Osteocyte (in vitro differentiated cells): ENCODE data around the gene MUC5B. TPM values are rescaled to one million over a fixed set of nuclear protein-coding genes. Genes with fewer than 3 reads are reported as not detected.

ENCODE experiments used
- DNase-seq: peaks from one replicate; pipeline ENCODE4 v3.0.0; 2021; ENCODE audit warnings: mixed read lengths; ENCODE audit not compliant: unreplicated experiment; ENCODE audit errors: extremely low spot score
- H3K27ac Mint-ChIP-seq: one replicate; pipeline ENCODE4 v1.8.0; 2021; ENCODE audit warnings: mild to moderate bottlenecking, mixed read lengths; ENCODE audit not compliant: unreplicated experiment
- H3K27me3 Mint-ChIP-seq: one replicate; pipeline ENCODE4 v1.8.0; 2021; ENCODE audit warnings: mixed read lengths; ENCODE audit not compliant: unreplicated experiment
- H3K36me3 Mint-ChIP-seq: one replicate; pipeline ENCODE4 v1.8.0; 2021; ENCODE audit warnings: mixed read lengths; ENCODE audit not compliant: unreplicated experiment
- H3K4me1 Mint-ChIP-seq: one replicate; pipeline ENCODE4 v1.8.0; 2021; ENCODE audit warnings: mixed read lengths; ENCODE audit not compliant: unreplicated experiment
- H3K4me3 Mint-ChIP-seq: one replicate; pipeline ENCODE4 v1.8.0; 2021; ENCODE audit warnings: mild to moderate bottlenecking, moderate library complexity, mixed read lengths; ENCODE audit not compliant: unreplicated experiment
- H3K9me3 Mint-ChIP-seq: one replicate; pipeline ENCODE4 v1.8.0; 2021; ENCODE audit warnings: mixed read lengths; ENCODE audit not compliant: unreplicated experiment
- CTCF ChIP-seq: fragments of 200-600 bp; sonication (generic); IDR thresholded peaks from 2 replicates; pipeline ENCODE4 v1.5.0; 2021; ENCODE audit warnings: antibody characterized with exemption, mild to moderate bottlenecking, moderate library complexity
- total RNA-seq: library from RNA; stranded (reverse); gene quantifications from 2 replicates; pipeline ENCODE4 v1.2.1, GENCODE V29; 2021

MUC5B gene
- total RNA-seq, 1 donor from 2014 or later = not detected

- peaks cover 5% of the 10 kb centered on the region for H3K36me3 Mint-ChIP-seq
- DNase-seq = peak; percentile 80
- no peak overlapping the region for H3K27ac Mint-ChIP-seq
- no peaks in the 10 kb centered on the region for H3K9me3 Mint-ChIP-seq
- H3K4me1 Mint-ChIP-seq = peaks cover 14% of the 10 kb centered on the region
- no peaks in the 10 kb centered on the region for H3K27me3 Mint-ChIP-seq
- TF ChIP-seq CTCF = no peak
- H3K4me3 Mint-ChIP-seq = no peak overlapping the region
Measured at GRCh38 chr11:1297011-1297575, 74.2 kb downstream of the MUC5B start.

GRCh38 chr11:1297576-1298473 lies 75.0 kb downstream of the MUC5B start:
- DNase-seq = peak; percentile 77
- no peak for TF ChIP-seq CTCF
- Mint-ChIP-seq H3K9me3 (no peaks in the 10 kb centered on the region), H3K27ac (no peak overlapping the region), H3K36me3 (no peaks in the 10 kb centered on the region), H3K4me1 (peaks cover 15% of the 10 kb centered on the region), H3K27me3 (no peaks in the 10 kb centered on the region), H3K4me3 (no peak overlapping the region)

GRCh38 chr11:1298695-1299492 lies 76.0 kb downstream of the MUC5B start:
- no peaks in the 10 kb centered on the region for H3K36me3 Mint-ChIP-seq
- H3K4me3 Mint-ChIP-seq = no peak overlapping the region
- H3K9me3 Mint-ChIP-seq = no peaks in the 10 kb centered on the region
- H3K27ac Mint-ChIP-seq = no peak overlapping the region
- DNase-seq = peak; percentile 73
- H3K27me3 Mint-ChIP-seq = no peaks in the 10 kb centered on the region
- peaks cover 24% of the 10 kb centered on the region for H3K4me1 Mint-ChIP-seq
- no peak for TF ChIP-seq CTCF

- Mint-ChIP-seq H3K36me3 (no peaks in the 10 kb centered on the region), H3K4me1 (peaks cover 31% of the 10 kb centered on the region), H3K9me3 (no peaks in the 10 kb centered on the region), H3K27ac (no peak overlapping the region), H3K4me3 (no peak overlapping the region), H3K27me3 (no peaks in the 10 kb centered on the region)
- TF ChIP-seq CTCF = no peak
- DNase-seq = peak; percentile 83
Measured at GRCh38 chr11:1299621-1300020, 76.8 kb downstream of the MUC5B start.
